ENCODE measurements around the gene GNPTAB. TPM values are rescaled to one million over a fixed set of nuclear protein-coding genes. Genes with fewer than 3 reads are reported as not detected.

The GNPTAB gene
- total and polyA plus RNA-seq, 2 of the 13 experiments (the other 11 are each of a cell fraction or from before 2014, with no cell fraction given): 13.6 to 19.4 TPM

GRCh38 chr12:101804409-101804808 is 26.4 kb downstream of the GNPTAB start:
- no TSS peak for BruUV-seq (replicated peaks)

More at GRCh38 chr12:101804409-101804808, 26.4 kb downstream of the GNPTAB start:
- H3K4me2 ChIP-seq (ENCODE audit: low read depth, low read length): no peak overlapping the region
- H3K36me3 ChIP-seq (replicated peaks in 1 of 2; ENCODE audit: control insufficient read depth in 1 of 2, insufficient read depth in 2 of 2, low read length in 2 of 2): no peaks in the 10 kb centered on the region
- no peaks in the 10 kb centered on the region for H3K79me2 ChIP-seq (ENCODE audit: insufficient read depth, low read length)
- H3K4me3 ChIP-seq (replicated peaks in 1 of 3; ENCODE audit: insufficient read depth in 1 of 3, low read depth in 2 of 3, low read length in 3 of 3): no peak overlapping the region
- no peak overlapping the region for H2AFZ ChIP-seq (ENCODE audit: low read length)
- no peak for DNase-seq (ENCODE audit: low spot score)
- H3K4me1 ChIP-seq (ENCODE audit: insufficient read depth, low read length): no peaks in the 10 kb centered on the region; the same call in 1 of the 2 replicates
- no peak overlapping the region for H3K27ac ChIP-seq (ENCODE audit: extremely low read length, insufficient read depth, low read length)
- POLR2A ChIA-PET: no interaction called here
- 89% methylated on average over 3 of the region's 3 CpGs for WGBS (ENCODE audit: low lambda C conversion rate)
- H4K20me1 ChIP-seq (ENCODE audit: insufficient read depth, low read length): no peaks in the 10 kb centered on the region
- FAIRE-seq: no peak
- CTCF ChIA-PET (ENCODE audit: low intra/inter-chr PET ratio, low total read pairs): no interaction called here
- intact Hi-C loops (cut with micrococcal nuclease; ENCODE audit: unreplicated experiment): no loop called here
- no peaks in the 10 kb centered on the region for H3K27me3 ChIP-seq (ENCODE audit: control insufficient read depth in 1 of 2, insufficient read depth in 2 of 2, low read length in 2 of 2)
- in situ Hi-C loops (cut with HindIII; ENCODE audit: extremely low pct_ligation_motif_present, low pct_unique_long_range_greater_than_20kb): no loop called here
- H3K9ac ChIP-seq (ENCODE audit: insufficient read depth, low read depth, low read length): no peak overlapping the region
- ATAC-seq: no peak
- H3K9me3 ChIP-seq (ENCODE audit: low read length): no peaks in the 10 kb centered on the region
- TF ChIP-seq KMT2B (CRISPR knock-in tag; IDR thresholded peaks at IDR 0.05): no peak
- no peak for TF ChIP-seq BRF2 (CRISPR knock-in tag; IDR thresholded peaks at IDR 0.05)
- TF ChIP-seq ZNF136 (CRISPR knock-in tag; IDR thresholded peaks at IDR 0.05; ENCODE audit: low read depth): no peak
- TF ChIP-seq SP1 (IDR thresholded peaks at IDR 0.05): no peak
- TF ChIP-seq SP1 (CRISPR knock-in tag; IDR thresholded peaks at IDR 0.05): no peak
- TF ChIP-seq SMARCC2 (IDR thresholded peaks at IDR 0.05): no peak
- TF ChIP-seq ZNF776 (CRISPR knock-in tag; IDR thresholded peaks at IDR 0.05): no peak
- no peak for TF ChIP-seq ZNF232 (CRISPR knock-in tag; IDR thresholded peaks at IDR 0.05; ENCODE audit: borderline replicate concordance)
- TF ChIP-seq MAFF (IDR thresholded peaks at IDR 0.05; ENCODE audit: low read depth, low read length): no peak
- no peak for TF ChIP-seq NR1H2 (CRISPR knock-in tag; IDR thresholded peaks at IDR 0.05; ENCODE audit: borderline replicate concordance, low read depth)
- TF ChIP-seq ZNF878 (CRISPR knock-in tag; IDR thresholded peaks at IDR 0.05): no peak
- no peak for TF ChIP-seq ARHGAP35 (CRISPR knock-in tag; IDR thresholded peaks at IDR 0.05; ENCODE audit: borderline replicate concordance)
- TF ChIP-seq ATM (IDR thresholded peaks at IDR 0.05; ENCODE audit: borderline replicate concordance): no peak
- no peak for TF ChIP-seq HOXA7 (CRISPR knock-in tag; IDR thresholded peaks at IDR 0.05)
- no peak for TF ChIP-seq ADNP (CRISPR knock-in tag; IDR thresholded peaks at IDR 0.05)
- TF ChIP-seq TFDP2 (CRISPR knock-in tag; IDR thresholded peaks at IDR 0.05): no peak
